ENCODE data around the gene SPIC. TPM values are rescaled to one million over a fixed set of nuclear protein-coding genes. Genes with fewer than 3 reads are reported as not detected.

Gene SPIC
- total and polyA plus RNA-seq, 4 donors, result 0.03 to 0.28 TPM; not detected in 2

GRCh38 chr12:101498252-101498651 lies 23.1 kb downstream of the SPIC start:
- H3K4me3 ChIP-seq, result no peak overlapping the region
- H3K27me3 ChIP-seq (ENCODE audit: control insufficient read depth in 3 of 3, insufficient read depth in 3 of 3, low read length in 2 of 3), result no peaks in the 10 kb centered on the region
- no peak overlapping the region for H3K27ac ChIP-seq (ENCODE audit: low read depth in 1 of 2, low read length in 1 of 2)
- H3K9me3 ChIP-seq (ENCODE audit: control insufficient read depth in 4 of 4, insufficient read depth in 3 of 4, low read length in 3 of 4), result no peaks in the 10 kb centered on the region
- DNase-seq, result peak in 1 of 3 donors; percentile 23
- H3K4me1 ChIP-seq (ENCODE audit: control insufficient read depth in 5 of 5, insufficient read depth in 5 of 5, low read length in 5 of 5), result peaks cover 0 to 23% (median 13%) of the 10 kb centered on the region in 5 donors
- 50 to 78% methylated on average over 3 of the region's 3 CpGs for WGBS, 2 donors
- no peak for TF ChIP-seq CTCF (IDR thresholded peaks at IDR 0.05; ENCODE audit: control extremely low read depth, extremely low read depth)
- no peak overlapping the region for H3K9ac ChIP-seq (ENCODE audit: insufficient read depth in 1 of 2, low read length in 2 of 2)
- no peak for ATAC-seq (ENCODE audit: insufficient read depth, low FRiP score)
- H3K36me3 ChIP-seq (ENCODE audit: control insufficient read depth in 4 of 4, insufficient read depth in 4 of 4, low read length in 4 of 4), result no peaks in the 10 kb centered on the region

GRCh38 chr12:101501410-101501995 lies 26.4 kb downstream of the SPIC start:
- H3K27me3 ChIP-seq (ENCODE audit: control insufficient read depth in 3 of 3, insufficient read depth in 3 of 3, low read length in 2 of 3), result no peaks in the 10 kb centered on the region
- no peak for ATAC-seq (ENCODE audit: insufficient read depth, low FRiP score)
- TF ChIP-seq CTCF (IDR thresholded peaks at IDR 0.05; ENCODE audit: control extremely low read depth, extremely low read depth), result no peak
- H3K36me3 ChIP-seq (ENCODE audit: control insufficient read depth in 4 of 4, insufficient read depth in 4 of 4, low read length in 4 of 4), result no peaks in the 10 kb centered on the region
- H3K9me3 ChIP-seq (ENCODE audit: control insufficient read depth in 4 of 4, insufficient read depth in 3 of 4, low read length in 3 of 4), result no peaks in the 10 kb centered on the region
- no peak overlapping the region for H3K9ac ChIP-seq (ENCODE audit: insufficient read depth in 1 of 2, low read length in 2 of 2)
- H3K4me1 ChIP-seq (ENCODE audit: control insufficient read depth in 5 of 5, insufficient read depth in 5 of 5, low read length in 5 of 5), result peaks cover 0 to 28% (median 13%) of the 10 kb centered on the region in 5 donors
- H3K4me3 ChIP-seq, result no peak overlapping the region
- 35 to 63% methylated on average over 4 of the region's 4 CpGs for WGBS, 2 donors
- DNase-seq, result peak; percentile 77 to 98 (median 96)
- no peak overlapping the region for H3K27ac ChIP-seq (ENCODE audit: low read depth in 1 of 2, low read length in 1 of 2)

- DNase-seq (no peak), ATAC-seq (ENCODE audit: insufficient read depth, low FRiP score) (no peak)
- Histone ChIP-seq H3K9me3 (ENCODE audit: control insufficient read depth in 4 of 4, insufficient read depth in 3 of 4, low read length in 3 of 4) (no peaks in the 10 kb centered on the region), H3K36me3 (ENCODE audit: control insufficient read depth in 4 of 4, insufficient read depth in 4 of 4, low read length in 4 of 4) (no peaks in the 10 kb centered on the region), H3K4me1 (ENCODE audit: control insufficient read depth in 5 of 5, insufficient read depth in 5 of 5, low read length in 5 of 5) (no peaks in the 10 kb centered on the region), H3K27me3 (ENCODE audit: control insufficient read depth in 3 of 3, insufficient read depth in 3 of 3, low read length in 2 of 3) (no peaks in the 10 kb centered on the region), H3K9ac (ENCODE audit: insufficient read depth in 1 of 2, low read length in 2 of 2) (no peak overlapping the region), H3K4me3 (no peak overlapping the region), H3K27ac (ENCODE audit: low read depth in 1 of 2, low read length in 1 of 2) (no peak overlapping the region)
- WGBS, 2 donors, result 30 to 47% methylated on average over 1 of the region's 1 CpG
- no peak for TF ChIP-seq CTCF (IDR thresholded peaks at IDR 0.05; ENCODE audit: control extremely low read depth, extremely low read depth)
Measured at GRCh38 chr12:101521136-101521535, 46.0 kb downstream of the SPIC start.

- no peaks in the 10 kb centered on the region for H3K27me3 ChIP-seq (ENCODE audit: control insufficient read depth in 3 of 3, insufficient read depth in 3 of 3, low read length in 2 of 3)
- H3K36me3 ChIP-seq (ENCODE audit: control insufficient read depth in 4 of 4, insufficient read depth in 4 of 4, low read length in 4 of 4), result no peaks in the 10 kb centered on the region
- H3K9me3 ChIP-seq (ENCODE audit: control insufficient read depth in 4 of 4, insufficient read depth in 3 of 4, low read length in 3 of 4), result no peaks in the 10 kb centered on the region
- ATAC-seq (ENCODE audit: insufficient read depth, low FRiP score) (no peak), DNase-seq (no peak)
- no peak for TF ChIP-seq CTCF (IDR thresholded peaks at IDR 0.05; ENCODE audit: control extremely low read depth, extremely low read depth)
- 86 to 89% methylated on average over 10 of the region's 10 CpGs for WGBS, 2 donors
- no peaks in the 10 kb centered on the region for H3K4me1 ChIP-seq (ENCODE audit: control insufficient read depth in 5 of 5, insufficient read depth in 5 of 5, low read length in 5 of 5)
- H3K4me3 ChIP-seq, result no peak overlapping the region
- no peak overlapping the region for H3K27ac ChIP-seq (ENCODE audit: low read depth in 1 of 2, low read length in 1 of 2)
- H3K9ac ChIP-seq (ENCODE audit: insufficient read depth in 1 of 2, low read length in 2 of 2), result no peak overlapping the region
Measured at GRCh38 chr12:101527682-101528081, 52.5 kb downstream of the SPIC start.
